GM23338 (cell line): Measurements from ENCODE around the gene VPS39.

Experiments used
- CTCF ChIP-seq, 2 experiments: fragments of 200-600 bp in 1 of 2; sonication (generic) in 1 of 2; conservative IDR thresholded peaks; 2 replicates each; pipeline versions ENCODE4 v1.5.1 to v1.6.1; 2016 to 2017; ENCODE audit warnings: antibody characterized with exemption in 2 of 2, low read depth in 2 of 2, mild to moderate bottlenecking in 2 of 2, moderate library complexity in 1 of 2
- EZH2phosphoT487 ChIP-seq: fragments of 200-600 bp; sonication (generic); IDR thresholded peaks from one replicate; pipeline ENCODE4 v1.8.1; 2018; ENCODE audit warnings: antibody characterized with exemption; ENCODE audit not compliant: unreplicated experiment
- NANOG ChIP-seq: IDR thresholded peaks from 2 replicates; pipeline ENCODE4 v1.6.1; 2016; ENCODE audit warnings: antibody characterized with exemption, borderline replicate concordance
- POLR2AphosphoS5 ChIP-seq: IDR thresholded peaks from 2 replicates; pipeline ENCODE4 v1.6.1; 2016; ENCODE audit warnings: antibody characterized with exemption, low read depth
- REST ChIP-seq: IDR thresholded peaks from one replicate; pipeline ENCODE4 v1.6.1; 2018; ENCODE audit warnings: antibody characterized with exemption; ENCODE audit not compliant: unreplicated experiment

- TF ChIP-seq CTCF (conservative IDR thresholded peaks at IDR 0.05; ENCODE audit: low read depth in 2 of 2) (no peak), POLR2AphosphoS5 (no peak), REST (no peak), EZH2phosphoT487 (no peak), NANOG (no peak)
Observed at GRCh38 chr15:42119446-42119760, 88.7 kb downstream of the VPS39 start.
